ENCODE results near the gene GMPPA. TPM values are rescaled to one million over a fixed set of nuclear protein-coding genes. Genes with fewer than 3 reads are reported as not detected.

GMPPA gene
- total RNA-seq, 1 donor from 2014 or later = 35.8 TPM

- H3K4me3 Mint-ChIP-seq (ENCODE audit: low read depth) = no peak overlapping the region
- peaks cover 56% of the 10 kb centered on the region for H3K27me3 Mint-ChIP-seq
- peaks cover 1% of the 10 kb centered on the region for H3K36me3 Mint-ChIP-seq (ENCODE audit: insufficient read depth)
- no peak for DNase-seq (ENCODE audit: low spot score, unreplicated experiment)
- H3K4me1 Mint-ChIP-seq (ENCODE audit: low read depth) = no peaks in the 10 kb centered on the region
- H3K9me3 Mint-ChIP-seq (ENCODE audit: low read depth) = no peaks in the 10 kb centered on the region
- no peak for TF ChIP-seq CTCF (IDR thresholded peaks at IDR 0.05; ENCODE audit: unreplicated experiment)
- no peak overlapping the region for H3K27ac Mint-ChIP-seq
Observed at GRCh38 chr2:219453671-219454590, 44.8 kb upstream of the GMPPA start.

GRCh38 chr2:219455581-219455980, 43.1 kb upstream of the GMPPA start:
- Mint-ChIP-seq H3K27ac (no peak overlapping the region), H3K4me1 (ENCODE audit: low read depth) (peaks cover 4% of the 10 kb centered on the region), H3K36me3 (ENCODE audit: insufficient read depth) (no peaks in the 10 kb centered on the region), H3K27me3 (peaks cover 41% of the 10 kb centered on the region), H3K4me3 (ENCODE audit: low read depth) (no peak overlapping the region), H3K9me3 (ENCODE audit: low read depth) (no peaks in the 10 kb centered on the region)
- DNase-seq (ENCODE audit: low spot score, unreplicated experiment) = no peak
- no peak for TF ChIP-seq CTCF (IDR thresholded peaks at IDR 0.05; ENCODE audit: unreplicated experiment)

DNA sequence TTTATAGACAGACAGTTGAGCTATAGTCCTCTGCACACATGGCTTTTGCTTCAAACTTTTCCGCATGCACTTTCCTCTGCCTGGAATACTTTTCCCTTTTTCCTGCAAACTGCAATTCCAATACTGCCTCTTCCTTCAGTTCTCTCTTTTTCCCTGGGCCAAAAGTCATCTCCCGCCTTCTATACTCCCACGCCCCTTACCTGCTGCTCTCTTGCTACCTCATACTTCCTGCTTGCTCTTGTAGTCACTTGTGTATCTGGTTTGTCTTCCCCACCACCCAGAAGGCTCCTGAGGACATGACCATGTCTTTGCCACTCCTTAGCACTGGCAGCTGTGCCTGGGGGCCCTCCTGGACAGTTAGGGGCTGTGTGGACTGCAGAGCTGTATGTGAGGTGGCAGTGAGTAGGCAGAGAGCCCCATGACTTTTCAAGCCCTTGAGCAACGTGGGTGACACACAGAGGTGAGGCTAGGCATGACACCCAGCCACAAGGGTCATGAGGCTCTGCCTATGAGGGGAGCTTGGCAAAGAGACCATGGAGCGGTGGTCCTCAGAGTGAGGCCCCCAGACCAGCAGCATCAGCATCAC, 40.8 kb upstream of the GMPPA start:
- Mint-ChIP-seq H3K4me1 (ENCODE audit: low read depth) (peaks cover 4% of the 10 kb centered on the region), H3K4me3 (ENCODE audit: low read depth) (no peak overlapping the region), H3K36me3 (ENCODE audit: insufficient read depth) (no peaks in the 10 kb centered on the region), H3K27ac (no peak overlapping the region), H3K9me3 (ENCODE audit: low read depth) (no peaks in the 10 kb centered on the region), H3K27me3 (peaks cover 20% of the 10 kb centered on the region)
- no peak for DNase-seq (ENCODE audit: low spot score, unreplicated experiment)
- peak; percentile 20 for TF ChIP-seq CTCF (IDR thresholded peaks at IDR 0.05; ENCODE audit: unreplicated experiment)

- TF ChIP-seq CTCF (IDR thresholded peaks at IDR 0.05; ENCODE audit: unreplicated experiment) = no peak
- H3K9me3 Mint-ChIP-seq (ENCODE audit: low read depth) = no peaks in the 10 kb centered on the region
- H3K4me3 Mint-ChIP-seq (ENCODE audit: low read depth) = no peak overlapping the region
- peaks cover 4% of the 10 kb centered on the region for H3K4me1 Mint-ChIP-seq (ENCODE audit: low read depth)
- H3K27ac Mint-ChIP-seq = no peak overlapping the region
- H3K27me3 Mint-ChIP-seq = peaks cover 13% of the 10 kb centered on the region
- DNase-seq (ENCODE audit: low spot score, unreplicated experiment) = no peak
- H3K36me3 Mint-ChIP-seq (ENCODE audit: insufficient read depth) = no peaks in the 10 kb centered on the region
Observed at GRCh38 chr2:219458996-219459395, 39.7 kb upstream of the GMPPA start.

DNA sequence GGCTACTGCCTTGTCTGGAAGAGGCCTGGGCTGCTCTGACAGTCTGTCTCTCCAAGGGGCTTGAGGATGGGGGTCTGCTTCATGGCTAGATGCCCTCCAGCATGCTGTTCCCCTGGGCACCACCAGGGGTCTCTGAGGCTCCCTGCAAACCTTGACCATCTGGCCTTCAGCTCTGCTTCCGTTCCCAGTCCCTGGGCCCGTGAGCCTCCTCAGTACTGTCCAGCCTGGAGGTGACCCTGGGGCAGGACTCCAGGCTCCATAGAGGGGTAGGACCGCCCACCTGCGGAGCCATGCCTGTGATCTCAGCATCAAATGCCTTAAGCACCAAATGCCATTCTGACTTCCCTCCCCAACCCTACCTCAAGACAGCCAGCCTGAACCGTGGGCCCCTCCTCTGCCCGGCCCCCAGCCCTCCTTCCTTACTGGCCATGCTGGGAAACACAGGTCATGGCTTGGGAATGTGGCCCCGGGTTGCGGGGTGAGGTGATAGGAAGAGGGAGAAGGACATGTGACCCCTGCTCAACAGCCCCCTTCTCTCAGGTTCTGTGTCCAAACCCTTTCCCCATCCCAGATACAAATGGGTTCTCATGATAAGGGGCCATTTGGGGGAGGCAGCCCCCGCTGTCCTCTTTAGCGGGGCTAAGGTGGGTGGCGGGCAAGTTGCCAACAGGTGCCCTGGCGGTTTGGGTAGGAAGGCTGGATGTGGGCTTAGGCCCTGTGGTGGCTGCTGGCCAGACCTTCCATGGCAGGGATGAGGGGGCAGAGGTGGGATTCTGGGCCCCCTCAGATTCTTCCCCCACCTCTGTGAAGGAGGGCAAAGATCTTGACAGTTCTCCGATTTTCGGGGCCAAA, 39.0 kb upstream of the GMPPA start:
- H3K36me3 Mint-ChIP-seq (ENCODE audit: insufficient read depth) = no peaks in the 10 kb centered on the region
- no peak overlapping the region for H3K27ac Mint-ChIP-seq
- no peak overlapping the region for H3K4me3 Mint-ChIP-seq (ENCODE audit: low read depth)
- peak; percentile 63 for DNase-seq (ENCODE audit: low spot score, unreplicated experiment)
- no peaks in the 10 kb centered on the region for H3K9me3 Mint-ChIP-seq (ENCODE audit: low read depth)
- peaks cover 4% of the 10 kb centered on the region for H3K4me1 Mint-ChIP-seq (ENCODE audit: low read depth)
- H3K27me3 Mint-ChIP-seq = peaks cover 10% of the 10 kb centered on the region
- peak; percentile 88 for TF ChIP-seq CTCF (IDR thresholded peaks at IDR 0.05; ENCODE audit: unreplicated experiment)

All from progenitor cell of endocrine pancreas (in vitro differentiated cells).